ENCODE measurements around the gene KCNF1.

DNA sequence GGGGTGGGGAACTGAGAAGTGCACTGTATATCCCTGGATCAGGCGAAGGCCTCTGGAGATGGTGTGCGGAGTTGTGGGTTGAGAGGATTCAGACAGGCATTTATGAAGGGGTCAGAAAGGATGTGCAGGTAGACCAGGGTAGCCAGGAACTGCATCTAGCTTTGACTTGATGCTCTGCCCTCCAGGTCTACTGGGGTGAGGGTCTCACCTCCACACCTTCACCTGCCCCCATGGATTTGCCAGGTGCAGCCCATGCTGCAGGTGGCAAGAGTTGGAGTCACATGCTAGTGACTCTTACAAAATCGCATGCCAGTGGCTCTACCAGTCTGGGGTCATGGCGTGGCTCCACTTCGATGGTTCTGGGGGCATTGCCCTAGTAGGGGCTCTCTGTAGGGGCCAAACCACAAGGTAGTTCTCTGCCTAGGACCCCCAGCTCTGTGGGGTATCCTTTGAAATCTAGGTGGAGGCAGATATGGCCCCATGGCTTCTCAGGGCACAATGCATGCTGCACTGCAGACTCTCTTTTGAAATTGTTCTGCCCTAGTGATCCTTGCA is 18.9 kb upstream of the KCNF1 start:
- TF ChIP-seq POLR2A (IDR thresholded peaks at IDR 0.05) (no peak), POLR2AphosphoS5 (IDR thresholded peaks at IDR 0.05) (no peak)
